ENCODE measurements around the gene PTGDS. TPM values are rescaled to one million over a fixed set of nuclear protein-coding genes. Genes with fewer than 3 reads are reported as not detected.

PTGDS gene
- total RNA-seq, 1 donor from 2014 or later: 5.0 TPM

DNA sequence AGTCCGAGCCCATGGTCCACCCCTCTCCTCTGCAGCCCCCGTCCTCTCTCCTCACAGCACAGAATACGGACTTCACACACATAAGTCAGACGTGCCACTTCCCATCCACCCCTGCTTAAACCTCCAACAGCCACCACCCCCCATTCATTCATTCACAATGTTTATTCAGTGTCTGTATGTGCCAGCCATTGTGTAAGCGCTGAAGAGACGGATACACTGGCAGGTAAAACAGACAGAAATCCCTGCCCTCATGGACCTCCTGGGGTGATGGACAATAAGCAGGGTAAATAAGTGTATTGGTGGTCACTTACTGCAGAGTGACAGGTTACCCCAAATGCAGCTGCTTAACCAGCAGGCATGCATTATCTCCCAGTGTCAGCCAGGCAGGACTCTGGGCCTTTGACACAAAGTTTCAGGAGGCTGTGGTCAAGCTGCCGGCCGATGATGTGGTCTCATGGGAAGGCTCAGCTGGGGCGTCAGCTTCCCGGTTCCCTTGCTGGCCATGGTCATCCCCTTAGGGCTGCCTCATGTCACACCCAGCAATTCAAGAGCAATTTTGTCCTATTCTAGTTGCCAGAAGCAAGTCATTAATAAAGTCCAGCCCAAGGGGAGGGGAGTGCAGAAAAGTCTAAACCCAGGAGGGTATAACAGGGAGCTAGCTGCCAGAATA lies 13.1 kb downstream of the PTGDS start:
- no peak for FAIRE-seq
- H3K27ac Mint-ChIP-seq (ENCODE audit: unreplicated experiment): no peak overlapping the region
- H3K27me3 Mint-ChIP-seq (ENCODE audit: low read depth, unreplicated experiment): peaks cover 36% of the 10 kb centered on the region

DNA sequence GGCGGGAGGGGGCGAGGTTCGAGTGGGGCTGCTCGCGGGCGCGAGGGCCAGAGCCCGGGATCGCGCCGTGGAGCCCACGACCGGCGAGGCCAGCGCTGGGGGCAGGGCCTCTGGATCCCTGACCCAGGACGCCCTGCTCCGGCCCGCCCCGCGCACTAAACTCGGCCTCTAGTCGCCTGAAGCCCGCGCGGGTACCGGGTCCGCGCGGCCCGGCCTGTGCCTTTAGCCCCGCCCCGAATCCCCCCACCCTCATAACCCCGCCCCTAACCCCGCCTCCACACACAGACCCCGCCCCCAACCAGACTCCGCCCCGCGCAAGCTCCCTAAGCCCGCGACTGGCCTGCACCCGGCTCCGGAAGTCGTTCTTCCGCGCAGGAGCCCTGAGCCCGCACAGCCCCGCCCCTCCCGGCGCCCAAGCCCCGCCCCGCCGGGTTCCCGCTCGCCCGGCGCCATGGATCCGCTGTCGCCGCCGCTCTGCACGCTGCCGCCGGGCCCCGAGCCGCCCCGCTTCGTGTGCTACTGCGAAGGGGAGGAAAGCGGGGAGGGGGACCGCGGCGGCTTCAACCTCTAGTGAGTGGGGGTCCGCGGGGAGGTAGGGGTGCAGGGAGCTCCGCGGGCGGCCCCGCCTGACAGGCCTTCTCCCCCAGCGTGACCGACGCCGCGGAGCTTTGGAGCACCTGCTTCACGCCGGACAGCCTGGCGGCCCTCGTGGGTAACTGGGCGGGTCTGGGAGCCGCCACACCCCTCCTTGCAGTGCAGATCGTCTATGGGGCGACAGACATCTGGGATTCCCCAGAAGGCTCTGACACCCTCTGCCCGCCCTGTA lies 14.9 kb downstream of the PTGDS start, which contains the start of gene PAXX:
PAXX (plus strand) TSS at position 430 of the 826 bp plus-strand sequence; CDS start at position 452, 22 bp downstream.
- DNase-seq (ENCODE audit: low read depth): peak; percentile 71
- Mint-ChIP-seq H3K27ac (ENCODE audit: unreplicated experiment) (peak within 1 kb of the TSS; percentile 58), H3K36me3 (ENCODE audit: low read depth, unreplicated experiment) (peaks cover 5% of the 10 kb centered on the region), H3K9me3 (ENCODE audit: unreplicated experiment) (peaks cover 5% of the 10 kb centered on the region), H3K27me3 (ENCODE audit: low read depth, unreplicated experiment) (peaks cover 31% of the 10 kb centered on the region), H3K4me1 (ENCODE audit: low read depth, unreplicated experiment) (no peaks in the 10 kb centered on the region), H3K4me3 (ENCODE audit: unreplicated experiment) (peak within 1 kb of the TSS; percentile 82)
- no peak within 1 kb of the TSS for H3K27ac ChIP-seq (ENCODE audit: low read depth, low read length)
- H3K9ac ChIP-seq (ENCODE audit: low read length): peak within 1 kb of the TSS; percentile 75
- H4K20me1 ChIP-seq (ENCODE audit: insufficient read depth, low read length): peaks cover 12% of the 10 kb centered on the region
- H3K4me2 ChIP-seq (ENCODE audit: low read length): peak within 1 kb of the TSS; percentile 97
- peaks cover 13% of the 10 kb centered on the region for H3K79me2 ChIP-seq (ENCODE audit: insufficient read depth, low read length)
- peaks cover 29% of the 10 kb centered on the region for H3K4me1 ChIP-seq (ENCODE audit: insufficient read depth, low read length)
- H3K9me3 ChIP-seq (ENCODE audit: insufficient read depth, low read depth, low read length): peaks cover 6% of the 10 kb centered on the region
- peak within 1 kb of the TSS; percentile 79 for H2AFZ ChIP-seq (ENCODE audit: low read depth, low read length)
- TF ChIP-seq EZH2 (IDR thresholded peaks at IDR 0.05; ENCODE audit: insufficient read depth, low read length) (no peak), CTCF (IDR thresholded peaks at IDR 0.05; ENCODE audit: insufficient read depth, low read depth, low read length) (no peak)
- H3K27me3 ChIP-seq (ENCODE audit: insufficient read depth, low read length): no peaks in the 10 kb centered on the region
- FAIRE-seq: no peak
- peak within 1 kb of the TSS; percentile 76 for H3K4me3 ChIP-seq (ENCODE audit: insufficient read depth, low read depth, low read length)
- H3K36me3 ChIP-seq (ENCODE audit: insufficient read depth, low read length): no peaks in the 10 kb centered on the region

More for the DNA sequence above, 13.1 kb downstream of the PTGDS start:
- H3K9me3 ChIP-seq (ENCODE audit: insufficient read depth, low read depth, low read length): peaks cover 6% of the 10 kb centered on the region
- Mint-ChIP-seq H3K4me3 (ENCODE audit: unreplicated experiment) (no peak overlapping the region), H3K36me3 (ENCODE audit: low read depth, unreplicated experiment) (peaks cover 5% of the 10 kb centered on the region), H3K9me3 (ENCODE audit: unreplicated experiment) (peaks cover 5% of the 10 kb centered on the region), H3K4me1 (ENCODE audit: low read depth, unreplicated experiment) (no peaks in the 10 kb centered on the region)
- no peak for DNase-seq (ENCODE audit: low read depth)
- H3K27me3 ChIP-seq (ENCODE audit: insufficient read depth, low read length): peaks cover 5% of the 10 kb centered on the region
- H3K27ac ChIP-seq (ENCODE audit: low read depth, low read length): no peak overlapping the region
- peaks cover 12% of the 10 kb centered on the region for H4K20me1 ChIP-seq (ENCODE audit: insufficient read depth, low read length)
- H3K79me2 ChIP-seq (ENCODE audit: insufficient read depth, low read length): peaks cover 13% of the 10 kb centered on the region
- H2AFZ ChIP-seq (ENCODE audit: low read depth, low read length): no peak overlapping the region
- no peak overlapping the region for H3K9ac ChIP-seq (ENCODE audit: low read length)
- H3K4me1 ChIP-seq (ENCODE audit: insufficient read depth, low read length): peaks cover 11% of the 10 kb centered on the region
- no peak overlapping the region for H3K4me3 ChIP-seq (ENCODE audit: insufficient read depth, low read depth, low read length)
- no peak overlapping the region for H3K4me2 ChIP-seq (ENCODE audit: low read length)
- no peaks in the 10 kb centered on the region for H3K36me3 ChIP-seq (ENCODE audit: insufficient read depth, low read length)
- TF ChIP-seq CTCF (IDR thresholded peaks at IDR 0.05; ENCODE audit: insufficient read depth, low read depth, low read length) (no peak), EZH2 (IDR thresholded peaks at IDR 0.05; ENCODE audit: insufficient read depth, low read length) (no peak)
